ENCODE measurements around the gene DSCAM. TPM values are rescaled to one million over a fixed set of nuclear protein-coding genes. Genes with fewer than 3 reads are reported as not detected.

Gene DSCAM
- total RNA-seq, 2 experiments from 2014 or later: not detected

DNA sequence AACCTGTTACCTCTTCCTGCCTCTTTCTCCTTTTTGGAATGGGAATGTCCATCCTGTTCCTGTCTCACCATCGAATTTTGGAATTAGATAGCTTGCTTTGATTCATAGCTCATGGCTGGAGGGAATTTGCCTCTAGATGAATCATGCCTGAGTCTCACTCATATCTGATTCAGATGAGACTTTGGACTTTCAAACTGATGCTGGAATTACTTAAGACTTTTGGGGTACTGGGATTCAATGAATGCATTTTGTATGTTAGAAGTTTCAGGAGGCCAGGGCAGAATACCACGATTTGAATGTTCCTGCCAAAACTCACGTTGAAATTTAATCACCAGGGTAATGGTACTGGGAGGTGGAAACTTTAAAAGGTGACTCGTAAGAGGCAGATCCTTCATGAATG, 132.4 kb downstream of the DSCAM start:
- Mint-ChIP-seq H3K4me1 (ENCODE audit: low read depth) (no peaks in the 10 kb centered on the region), H3K4me3 (no peak overlapping the region)
- CTCF ChIA-PET: no interaction called here

DNA sequence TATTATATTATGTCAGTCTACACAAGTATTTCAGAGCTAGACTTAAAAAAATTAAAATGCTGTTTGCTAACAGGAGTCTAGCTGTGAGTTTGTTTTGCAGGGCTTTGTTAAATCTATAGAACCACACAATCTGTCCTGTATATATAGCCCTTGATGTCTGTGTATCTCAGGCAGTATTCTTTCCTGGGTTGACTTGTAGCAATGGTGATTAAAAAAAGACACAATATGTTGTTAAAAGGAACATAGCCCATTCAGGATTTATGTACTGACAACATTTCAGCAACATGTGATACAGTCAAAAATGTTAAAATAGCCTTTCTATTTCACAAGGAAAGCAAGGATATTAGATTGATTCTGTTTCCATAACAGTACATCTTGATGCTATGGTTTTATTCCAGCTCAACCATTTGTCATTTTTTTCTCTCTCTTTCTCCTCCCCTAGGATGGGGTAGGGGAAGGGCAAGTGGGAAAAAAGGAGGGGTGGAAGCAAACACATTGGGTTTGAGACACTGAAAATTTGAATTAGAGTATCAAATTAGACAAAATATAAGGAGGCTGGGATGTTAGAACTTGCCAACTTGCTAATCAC, 139.2 kb downstream of the DSCAM start:
- ATAC-seq (ENCODE audit: poor library complexity) (no peak), DNase-seq (no peak)
- Histone ChIP-seq H3K27ac (ENCODE audit: low read depth in 1 of 2, low read length in 2 of 2) (no peak overlapping the region), H3K36me3 (ENCODE audit: insufficient read depth, low read length) (no peaks in the 10 kb centered on the region), H3K27me3 (ENCODE audit: control insufficient read depth in 1 of 2, insufficient read depth in 2 of 2, low read length in 2 of 2) (no peaks in the 10 kb centered on the region), H3K4me1 (ENCODE audit: insufficient read depth, low read length) (no peaks in the 10 kb centered on the region), H3K4me3 (ENCODE audit: low read length) (no peak overlapping the region), H3K9me3 (ENCODE audit: control insufficient read depth in 1 of 2, insufficient read depth in 1 of 2, low read length in 2 of 2) (peaks cover 0 to 4% of the 10 kb centered on the region in 2 experiments)
- ChIA-PET CTCF (no interaction called here), POLR2A (no interaction called here)
- H3K9me3 Mint-ChIP-seq: no peaks in the 10 kb centered on the region
- H3K4me3 Mint-ChIP-seq: no peak overlapping the region
- TF ChIP-seq, protein P1, sequence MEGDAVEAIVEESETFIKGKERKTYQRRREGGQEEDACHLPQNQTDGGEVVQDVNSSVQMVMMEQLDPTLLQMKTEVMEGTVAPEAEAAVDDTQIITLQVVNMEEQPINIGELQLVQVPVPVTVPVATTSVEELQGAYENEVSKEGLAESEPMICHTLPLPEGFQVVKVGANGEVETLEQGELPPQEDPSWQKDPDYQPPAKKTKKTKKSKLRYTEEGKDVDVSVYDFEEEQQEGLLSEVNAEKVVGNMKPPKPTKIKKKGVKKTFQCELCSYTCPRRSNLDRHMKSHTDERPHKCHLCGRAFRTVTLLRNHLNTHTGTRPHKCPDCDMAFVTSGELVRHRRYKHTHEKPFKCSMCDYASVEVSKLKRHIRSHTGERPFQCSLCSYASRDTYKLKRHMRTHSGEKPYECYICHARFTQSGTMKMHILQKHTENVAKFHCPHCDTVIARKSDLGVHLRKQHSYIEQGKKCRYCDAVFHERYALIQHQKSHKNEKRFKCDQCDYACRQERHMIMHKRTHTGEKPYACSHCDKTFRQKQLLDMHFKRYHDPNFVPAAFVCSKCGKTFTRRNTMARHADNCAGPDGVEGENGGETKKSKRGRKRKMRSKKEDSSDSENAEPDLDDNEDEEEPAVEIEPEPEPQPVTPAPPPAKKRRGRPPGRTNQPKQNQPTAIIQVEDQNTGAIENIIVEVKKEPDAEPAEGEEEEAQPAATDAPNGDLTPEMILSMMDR (IDR thresholded peaks at IDR 0.05): no peak
- H3K27me3 Mint-ChIP-seq: peaks cover 4% of the 10 kb centered on the region
- intact Hi-C loops (cut with DNase I, micrococcal nuclease): no loop called here
- no peaks in the 10 kb centered on the region for H3K4me1 Mint-ChIP-seq (ENCODE audit: low read depth)
- no peaks in the 10 kb centered on the region for H3K36me3 Mint-ChIP-seq (ENCODE audit: low read depth)
- no peak overlapping the region for H3K27ac Mint-ChIP-seq

More for the DNA sequence above, 132.4 kb downstream of the DSCAM start:
- Histone ChIP-seq H3K27ac (ENCODE audit: low read depth in 1 of 2, low read length in 2 of 2) (no peak overlapping the region), H3K36me3 (ENCODE audit: insufficient read depth, low read length) (no peaks in the 10 kb centered on the region), H3K4me1 (ENCODE audit: insufficient read depth, low read length) (no peaks in the 10 kb centered on the region), H3K9me3 (ENCODE audit: control insufficient read depth in 1 of 2, insufficient read depth in 1 of 2, low read length in 2 of 2) (no peaks in the 10 kb centered on the region), H3K27me3 (ENCODE audit: control insufficient read depth in 1 of 2, insufficient read depth in 2 of 2, low read length in 2 of 2) (no peaks in the 10 kb centered on the region), H3K4me3 (ENCODE audit: low read length) (no peak overlapping the region)
- Mint-ChIP-seq H3K36me3 (ENCODE audit: low read depth) (no peaks in the 10 kb centered on the region), H3K27me3 (peaks cover 4% of the 10 kb centered on the region), H3K27ac (no peak overlapping the region), H3K9me3 (peaks cover 3% of the 10 kb centered on the region)
- no peak for DNase-seq
- TF ChIP-seq, protein P1 (IDR thresholded peaks at IDR 0.05): no peak
- intact Hi-C loops (cut with DNase I, micrococcal nuclease): no loop called here
- POLR2A ChIA-PET: no interaction called here
- no peak for ATAC-seq (ENCODE audit: poor library complexity)

DNA sequence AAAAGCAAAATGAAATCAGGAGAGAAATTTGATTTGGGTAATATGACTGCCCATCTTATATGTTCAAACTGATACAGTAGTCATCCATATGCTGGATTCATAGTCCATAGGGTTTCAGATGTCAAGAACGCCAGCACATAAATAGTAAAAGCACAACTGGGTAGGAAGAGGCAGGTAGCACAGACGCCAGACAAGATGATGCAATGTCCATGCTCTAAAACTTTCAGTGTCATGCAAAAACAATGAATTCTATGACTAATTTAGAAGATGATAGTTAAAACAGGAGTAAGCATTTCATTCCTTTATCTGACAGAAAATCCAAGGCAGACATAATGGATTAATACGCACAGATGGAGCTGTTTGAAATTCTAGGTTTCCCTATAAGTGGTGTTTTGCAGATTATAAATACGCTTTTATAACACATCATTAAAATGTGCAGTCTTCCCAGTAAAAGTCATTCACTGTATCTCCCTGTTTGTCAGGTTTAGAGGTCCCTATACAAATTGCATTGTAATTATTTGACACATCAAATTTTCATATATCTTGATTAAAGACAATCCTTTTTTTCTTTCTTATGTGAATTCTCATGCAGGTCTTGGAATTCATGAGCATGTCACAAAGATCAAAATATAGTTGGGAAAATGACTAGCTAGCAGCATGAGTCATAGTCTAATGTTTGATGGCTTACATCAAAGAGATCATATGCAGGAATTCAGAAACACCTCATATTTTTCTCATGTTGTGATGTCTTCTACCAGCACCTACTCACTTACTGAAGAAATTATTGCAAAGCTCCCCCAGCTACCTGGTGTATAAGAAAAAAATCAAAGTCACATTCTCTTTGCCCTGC, 139.9 kb downstream of the DSCAM start:
- TF ChIP-seq, protein P1 (IDR thresholded peaks at IDR 0.05): no peak
- Mint-ChIP-seq H3K36me3 (ENCODE audit: low read depth) (no peaks in the 10 kb centered on the region), H3K4me1 (ENCODE audit: low read depth) (no peaks in the 10 kb centered on the region), H3K27ac (no peak overlapping the region), H3K4me3 (no peak overlapping the region), H3K27me3 (peaks cover 4% of the 10 kb centered on the region), H3K9me3 (no peaks in the 10 kb centered on the region)
- Histone ChIP-seq H3K27me3 (ENCODE audit: control insufficient read depth in 1 of 2, insufficient read depth in 2 of 2, low read length in 2 of 2) (no peaks in the 10 kb centered on the region), H3K36me3 (ENCODE audit: insufficient read depth, low read length) (no peaks in the 10 kb centered on the region), H3K27ac (ENCODE audit: low read depth in 1 of 2, low read length in 2 of 2) (no peak overlapping the region), H3K4me3 (ENCODE audit: low read length) (no peak overlapping the region), H3K9me3 (ENCODE audit: control insufficient read depth in 1 of 2, insufficient read depth in 1 of 2, low read length in 2 of 2) (peaks cover 0 to 4% of the 10 kb centered on the region in 2 experiments), H3K4me1 (ENCODE audit: insufficient read depth, low read length) (no peaks in the 10 kb centered on the region)
- POLR2A ChIA-PET: no interaction called here
- ATAC-seq (ENCODE audit: poor library complexity) (no peak), DNase-seq (no peak)
- intact Hi-C loops (cut with DNase I, micrococcal nuclease): no loop called here
- CTCF ChIA-PET: no interaction called here
